K562 (cell line): ENCODE data around the gene USH2A.

Experiments used
- MYC ChIP-seq, 2 experiments: fragments of 250-450 bp in 1 of 2; sonication (Bioruptor Pico) in 1 of 2; IDR thresholded peaks; 2 replicates each; pipeline versions ENCODE4 v1.5.1 to v1.6.1; 2012 to 2021; ENCODE audit warnings: low read depth in 2 of 2, borderline replicate concordance in 1 of 2, improper control_type of control experiment in 1 of 2, low read length in 1 of 2, mild to moderate bottlenecking in 1 of 2, moderate library complexity in 1 of 2
- TEAD4 ChIP-seq, 2 experiments: sonication (generic) in 1 of 2; formaldehyde crosslinking in 1 of 2; IDR thresholded peaks; 2 replicates each; pipeline versions ENCODE4 v1.6.1 to v1.8.0; 2012 to 2022; ENCODE audit warnings: borderline replicate concordance in 1 of 2, inconsistent platforms in 1 of 2, low read length in 1 of 2, mild to moderate bottlenecking in 1 of 2, missing genetic modification reagents in 1 of 2
- ZNF398 ChIP-seq: fragments of 250-450 bp; sonication (Bioruptor Pico); IDR thresholded peaks from 2 replicates; pipeline ENCODE4 v1.8.0; 2021; ENCODE audit warnings: moderate library complexity, mild to moderate bottlenecking, inconsistent platforms
- ZNF778 ChIP-seq: fragments of 450-650 bp; formaldehyde crosslinking; IDR thresholded peaks from 2 replicates; pipeline ENCODE4 v1.4.0; 2020; ENCODE audit warnings: mild to moderate bottlenecking, moderate library complexity
- TF ChIP-seq, protein P1 (sequence below), 3 experiments: IDR thresholded peaks in 2 of 3; conservative IDR thresholded peaks in 1 of 3; 2 replicates each; pipeline ENCODE4 v1.5.1; 2011 to 2012; ENCODE audit warnings: low read length in 3 of 3, mild to moderate bottlenecking in 3 of 3, control low read depth in 2 of 3, improper control_type of control experiment in 1 of 3, inconsistent platforms in 1 of 3, low read depth in 1 of 3, mixed read lengths in 1 of 3, moderate library complexity in 1 of 3; ENCODE audit not compliant: insufficient read depth in 2 of 3

- TF ChIP-seq ZNF398 (CRISPR knock-in tag), result no peak
- TF ChIP-seq, protein P1, sequence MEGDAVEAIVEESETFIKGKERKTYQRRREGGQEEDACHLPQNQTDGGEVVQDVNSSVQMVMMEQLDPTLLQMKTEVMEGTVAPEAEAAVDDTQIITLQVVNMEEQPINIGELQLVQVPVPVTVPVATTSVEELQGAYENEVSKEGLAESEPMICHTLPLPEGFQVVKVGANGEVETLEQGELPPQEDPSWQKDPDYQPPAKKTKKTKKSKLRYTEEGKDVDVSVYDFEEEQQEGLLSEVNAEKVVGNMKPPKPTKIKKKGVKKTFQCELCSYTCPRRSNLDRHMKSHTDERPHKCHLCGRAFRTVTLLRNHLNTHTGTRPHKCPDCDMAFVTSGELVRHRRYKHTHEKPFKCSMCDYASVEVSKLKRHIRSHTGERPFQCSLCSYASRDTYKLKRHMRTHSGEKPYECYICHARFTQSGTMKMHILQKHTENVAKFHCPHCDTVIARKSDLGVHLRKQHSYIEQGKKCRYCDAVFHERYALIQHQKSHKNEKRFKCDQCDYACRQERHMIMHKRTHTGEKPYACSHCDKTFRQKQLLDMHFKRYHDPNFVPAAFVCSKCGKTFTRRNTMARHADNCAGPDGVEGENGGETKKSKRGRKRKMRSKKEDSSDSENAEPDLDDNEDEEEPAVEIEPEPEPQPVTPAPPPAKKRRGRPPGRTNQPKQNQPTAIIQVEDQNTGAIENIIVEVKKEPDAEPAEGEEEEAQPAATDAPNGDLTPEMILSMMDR (IDR thresholded peaks at IDR 0.05 in 2 of 3, conservative IDR thresholded peaks at IDR 0.05 in 1 of 3; ENCODE audit: insufficient read depth in 2 of 3, low read depth in 1 of 3, low read length in 3 of 3), result no peak
- no peak for TF ChIP-seq MYC (IDR thresholded peaks at IDR 0.05; ENCODE audit: low read depth, low read length)
- TF ChIP-seq MYC (CRISPR knock-in tag; IDR thresholded peaks at IDR 0.05; ENCODE audit: borderline replicate concordance, low read depth), result no peak
- no peak for TF ChIP-seq TEAD4 (IDR thresholded peaks at IDR 0.05; ENCODE audit: low read length)
- no peak for TF ChIP-seq TEAD4 (CRISPR knock-in tag; IDR thresholded peaks at IDR 0.05; ENCODE audit: borderline replicate concordance)
- no peak for TF ChIP-seq ZNF778 (CRISPR knock-in tag)
Measured at GRCh38 chr1:215601276-215601675, 822.0 kb downstream of the USH2A start.
